Activated CD8-positive, alpha-beta memory T cell treated with anti-CD3 and anti-CD28 coated beads for 24 hours (primary cell): Measurements from ENCODE around the gene FHIT.

Source experiments
- DNase-seq: peaks from one replicate; pipeline ENCODE4 v3.0.0-alpha.2; 2020

Gene FHIT

DNA sequence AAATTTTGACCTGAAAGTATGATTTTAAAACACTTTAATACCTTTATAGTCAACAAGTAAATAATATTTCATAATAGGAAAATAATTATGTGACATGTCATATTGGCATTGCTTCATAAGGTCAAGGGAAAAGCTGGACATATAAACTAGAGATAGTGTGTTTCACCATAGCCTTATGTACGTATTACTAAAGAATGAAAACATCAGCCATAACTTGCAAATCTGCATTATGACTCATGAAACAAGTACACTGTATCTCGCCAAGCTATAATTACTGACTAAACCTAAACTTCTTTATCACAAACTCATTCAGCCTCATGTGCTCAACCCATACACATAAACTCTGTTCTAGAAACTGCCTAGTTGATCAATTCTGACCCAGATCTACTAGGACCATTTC lies 950.1 kb downstream of the FHIT start:
- DNase-seq: no peak

DNA sequence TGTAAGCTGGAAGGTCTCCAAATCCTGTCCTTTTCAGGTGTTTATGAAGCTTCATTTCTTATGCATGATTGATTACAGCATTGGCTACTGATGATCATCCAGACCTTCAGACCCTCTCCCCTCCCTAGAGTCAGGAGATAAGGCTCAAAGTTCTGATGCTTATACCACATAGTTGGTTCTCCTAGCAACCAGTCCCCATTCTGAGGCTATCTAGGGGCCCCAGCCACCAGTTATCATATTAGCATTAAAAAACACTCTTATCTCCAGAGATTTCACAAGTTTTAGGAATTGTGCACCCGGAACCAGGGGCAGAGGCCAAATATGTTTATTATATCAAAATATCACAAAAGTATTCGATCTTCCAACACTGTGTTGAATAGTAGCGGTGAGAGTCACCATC lies 953.1 kb downstream of the FHIT start:
- DNase-seq: no peak

DNA sequence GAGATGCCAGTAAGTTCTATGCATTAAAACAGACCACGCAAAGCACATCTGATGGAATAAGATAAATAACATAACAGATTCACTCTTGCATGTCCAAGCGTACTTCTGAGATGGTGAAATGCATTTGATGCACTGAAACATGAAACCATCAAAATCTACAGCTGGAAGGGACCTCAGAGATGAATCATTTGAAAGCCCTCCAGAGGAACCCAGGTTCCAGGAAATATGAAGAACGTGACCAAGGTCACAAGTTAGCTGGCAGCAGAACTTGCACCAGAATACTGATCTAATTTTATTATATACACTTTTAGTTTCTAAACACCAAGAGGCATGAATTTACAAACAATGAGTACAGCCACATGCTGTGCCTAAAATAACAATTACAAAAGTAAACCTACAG lies 957.1 kb downstream of the FHIT start:
- no peak for DNase-seq

DNA sequence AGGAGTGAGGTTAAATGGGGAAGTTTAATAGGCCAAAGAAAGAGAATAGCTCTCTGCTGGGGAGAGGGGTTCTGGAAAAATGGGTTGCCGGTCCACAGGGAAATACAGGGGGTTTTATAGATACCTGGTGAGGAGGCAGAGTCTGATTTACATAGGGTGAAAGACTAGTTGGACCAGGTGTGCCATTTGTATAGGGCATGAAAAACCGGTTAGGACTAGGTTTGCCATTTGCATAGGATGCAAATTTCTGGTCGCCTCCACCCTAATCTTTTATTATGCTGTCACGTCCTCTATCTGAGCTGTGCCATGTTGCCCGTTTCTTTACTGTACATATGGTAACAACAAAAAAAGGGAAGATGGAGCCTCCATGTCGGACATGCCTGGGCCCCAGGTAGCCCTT lies 960.1 kb downstream of the FHIT start:
- no peak for DNase-seq

DNA sequence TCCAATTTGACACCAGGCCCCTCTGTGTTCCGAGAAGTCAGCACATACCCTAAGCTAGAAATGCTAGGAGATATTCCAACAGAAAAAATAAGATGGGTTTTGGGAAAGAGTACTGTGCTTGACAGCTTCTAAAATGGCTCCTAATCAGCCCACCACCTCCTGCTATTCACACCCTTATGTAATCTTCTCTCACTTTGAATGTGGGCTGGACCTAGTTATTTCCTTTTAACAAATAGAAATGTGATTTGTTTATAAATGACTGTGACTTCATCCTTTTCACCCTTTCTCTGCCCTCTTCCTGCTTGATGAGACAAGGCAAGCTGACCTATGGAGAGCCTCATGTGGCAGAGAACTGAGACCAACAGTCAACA lies 961.1 kb downstream of the FHIT start:
- no peak for DNase-seq

DNA sequence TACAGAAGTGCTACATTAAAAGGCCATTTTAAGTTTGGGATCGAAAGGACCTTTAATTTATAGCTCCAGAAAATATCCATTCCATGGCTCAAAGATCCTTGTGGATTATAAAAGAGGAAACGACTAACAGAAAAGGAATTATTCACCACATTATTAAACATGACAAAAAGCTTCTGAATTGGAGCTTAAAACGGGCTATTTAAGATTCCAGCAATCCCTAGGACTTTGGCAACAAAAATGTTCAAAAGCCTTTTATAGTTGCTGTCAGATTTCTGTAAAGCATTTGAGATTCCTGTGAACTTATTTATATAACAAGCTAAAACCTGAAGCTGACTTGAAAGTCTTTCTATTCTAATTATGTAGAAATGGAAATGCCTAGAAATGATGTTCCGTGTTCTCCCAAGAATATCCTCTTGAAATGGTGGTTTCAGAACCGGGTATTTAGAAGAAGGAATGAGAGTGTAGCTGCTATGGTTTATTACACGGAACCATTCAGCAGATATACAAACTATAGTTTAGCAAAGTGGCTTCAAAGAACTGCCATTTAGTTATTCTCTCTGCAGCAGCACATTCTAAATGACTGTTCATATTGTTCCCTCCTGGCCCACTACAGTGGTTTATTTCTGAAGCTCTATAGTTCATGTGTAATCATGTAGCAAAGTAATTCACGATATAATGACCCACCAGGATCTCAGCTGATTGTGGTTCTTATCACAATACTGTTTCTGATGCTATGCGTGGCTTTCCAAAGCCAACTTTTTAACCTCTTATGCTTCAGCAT lies 961.7 kb downstream of the FHIT start:
- no peak for DNase-seq

DNA sequence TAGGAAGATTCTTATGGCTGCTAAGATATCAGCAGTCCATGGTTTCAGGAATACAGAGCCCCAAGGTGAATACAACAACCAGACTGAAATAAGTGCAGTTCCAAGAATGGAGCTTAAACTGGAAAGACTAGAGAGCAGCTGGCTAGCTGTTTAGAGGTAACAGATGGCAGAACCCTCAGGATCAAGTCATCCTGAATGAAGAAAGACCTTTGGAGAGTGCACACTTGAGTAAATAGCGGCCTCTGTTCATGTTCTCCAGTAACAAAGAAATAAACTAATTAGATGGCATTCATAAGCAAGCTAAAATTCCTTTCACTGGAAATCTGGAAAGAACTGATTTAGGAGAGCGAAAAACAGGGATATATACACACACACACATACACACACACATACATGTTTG lies 968.4 kb downstream of the FHIT start:
- no peak for DNase-seq

DNA sequence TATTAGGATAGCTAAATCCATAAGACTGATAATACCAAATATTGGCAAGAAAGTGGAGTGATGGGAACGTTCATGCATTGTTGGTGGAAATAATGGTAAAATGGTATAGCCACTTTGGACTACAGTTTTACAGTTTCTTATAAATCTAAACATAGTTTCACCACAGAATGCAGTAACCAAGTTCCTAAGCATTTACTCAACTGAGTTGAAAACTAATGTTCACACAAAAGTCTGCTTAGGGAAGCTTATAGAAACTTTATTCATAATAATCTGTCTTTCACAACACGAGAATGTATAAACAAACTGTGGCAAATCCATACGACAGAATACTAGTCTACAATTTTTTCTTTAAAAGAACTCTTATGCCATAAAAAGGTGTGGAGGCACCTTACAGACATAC lies 969.3 kb downstream of the FHIT start:
- no peak for DNase-seq

DNA sequence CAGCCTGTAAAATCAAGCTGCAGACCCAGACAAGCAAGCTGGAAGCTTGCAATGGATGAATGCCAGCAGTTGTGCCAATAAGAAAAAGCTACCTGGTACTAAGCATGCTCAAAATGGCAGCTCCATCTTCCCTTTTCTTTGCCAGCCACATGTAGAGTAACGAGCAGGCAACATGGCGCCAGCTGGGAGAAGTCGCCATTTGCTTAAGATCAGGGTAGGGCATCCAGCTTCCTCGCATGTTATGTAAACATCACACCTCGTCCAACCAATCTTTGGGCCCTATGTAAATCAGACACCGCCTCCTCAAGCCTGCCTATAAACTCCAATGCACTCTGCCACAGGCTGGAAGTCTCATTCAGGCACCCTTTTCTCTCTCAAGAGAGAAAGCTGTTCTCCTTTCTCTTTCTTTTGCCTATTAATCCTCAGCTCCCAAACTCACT lies 973.9 kb downstream of the FHIT start:
- DNase-seq: no peak

DNA sequence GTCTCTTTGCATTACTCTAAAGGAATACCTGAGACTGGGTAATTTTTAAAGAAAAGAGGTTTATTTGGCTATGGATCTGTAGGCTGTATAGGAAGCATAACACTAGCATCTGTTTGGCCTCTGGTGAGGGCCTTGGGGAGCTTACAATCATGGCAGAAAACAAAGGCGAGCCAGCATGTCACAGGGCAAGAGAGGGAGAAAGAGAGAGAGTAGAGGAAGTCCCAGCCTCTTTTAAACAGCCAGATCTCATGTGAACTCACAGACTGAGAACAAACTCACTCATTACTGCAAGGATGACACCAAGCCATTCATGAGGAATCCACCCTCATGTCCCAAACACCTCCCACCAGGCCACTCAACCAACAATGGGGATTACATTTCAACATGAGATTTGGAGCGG lies 974.6 kb downstream of the FHIT start:
- DNase-seq: no peak

DNA sequence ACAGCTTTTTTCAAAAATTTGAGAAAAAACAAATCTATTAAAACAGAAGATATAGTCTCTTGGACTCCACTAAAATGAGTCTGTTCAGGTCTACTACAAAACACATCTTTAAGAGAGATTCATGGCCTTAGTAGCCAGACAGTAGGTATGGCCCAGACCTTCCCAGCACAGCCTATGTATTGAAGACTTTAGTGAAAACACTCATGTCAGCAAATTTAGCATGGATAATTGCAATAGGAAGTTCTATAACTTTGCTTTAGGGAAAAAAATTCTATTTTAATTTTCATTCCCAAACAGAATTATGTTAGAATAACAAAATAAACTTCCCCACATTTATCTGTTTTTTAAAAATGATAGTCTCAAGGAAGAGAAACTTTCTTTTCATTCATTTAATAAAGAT lies 976.6 kb downstream of the FHIT start:
- DNase-seq: no peak

DNA sequence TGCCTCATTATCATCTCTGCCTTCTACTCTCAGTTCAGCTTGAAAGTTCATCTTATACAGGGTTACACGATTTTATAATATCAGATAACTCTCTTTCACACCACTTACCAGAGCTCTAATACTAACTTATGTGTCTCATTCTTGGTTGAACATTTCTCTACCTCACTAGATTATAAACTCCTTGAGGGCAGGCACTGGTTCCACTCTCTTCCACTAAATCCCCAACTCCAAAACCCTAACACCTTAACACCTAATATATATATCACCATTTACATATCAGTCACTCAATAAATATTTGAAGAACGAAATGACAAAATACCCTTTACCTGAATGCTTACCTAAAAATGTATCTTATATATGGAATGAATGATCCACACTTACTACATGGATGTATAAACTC lies 977.2 kb downstream of the FHIT start:
- DNase-seq: no peak

DNA sequence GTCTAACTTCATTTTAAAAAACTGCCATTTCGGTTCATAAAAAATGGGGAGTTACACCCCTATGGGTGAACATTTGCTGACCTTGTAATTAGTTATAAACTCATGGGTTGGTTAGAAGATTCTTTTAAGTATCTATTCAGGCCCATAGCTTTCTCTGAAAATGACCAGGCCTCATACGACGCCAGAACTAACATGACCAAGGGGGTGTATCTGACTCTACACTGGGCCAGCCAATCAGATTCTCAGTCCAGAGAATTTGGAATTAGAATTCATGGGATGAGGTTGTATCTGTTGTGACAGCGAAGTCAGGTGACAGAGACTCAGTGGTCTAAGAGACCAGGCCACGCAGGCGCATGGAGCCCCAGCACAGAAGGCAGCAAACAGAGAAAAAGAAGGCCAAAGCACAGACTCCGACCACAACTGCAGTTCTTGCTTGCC lies 981.4 kb downstream of the FHIT start:
- no peak for DNase-seq

DNA sequence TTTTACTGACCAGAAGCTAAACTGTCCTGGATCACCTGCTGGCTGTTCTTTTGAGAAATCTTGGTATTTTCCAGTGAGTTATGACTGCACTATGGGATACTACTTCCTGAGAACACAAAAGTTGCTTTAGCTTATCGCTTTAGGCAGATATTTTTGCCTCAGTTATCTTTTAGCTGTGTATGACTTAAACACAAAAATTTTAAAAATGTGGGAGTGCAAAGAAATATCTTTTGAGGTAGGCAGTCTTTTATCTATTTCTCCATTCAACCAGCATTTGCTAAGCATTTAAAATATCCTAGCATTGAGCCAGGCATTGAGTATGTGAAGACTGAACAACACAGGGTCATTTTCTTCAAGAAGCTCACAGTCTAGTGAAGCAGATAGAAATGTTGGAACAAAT lies 981.9 kb downstream of the FHIT start:
- DNase-seq: no peak

DNA sequence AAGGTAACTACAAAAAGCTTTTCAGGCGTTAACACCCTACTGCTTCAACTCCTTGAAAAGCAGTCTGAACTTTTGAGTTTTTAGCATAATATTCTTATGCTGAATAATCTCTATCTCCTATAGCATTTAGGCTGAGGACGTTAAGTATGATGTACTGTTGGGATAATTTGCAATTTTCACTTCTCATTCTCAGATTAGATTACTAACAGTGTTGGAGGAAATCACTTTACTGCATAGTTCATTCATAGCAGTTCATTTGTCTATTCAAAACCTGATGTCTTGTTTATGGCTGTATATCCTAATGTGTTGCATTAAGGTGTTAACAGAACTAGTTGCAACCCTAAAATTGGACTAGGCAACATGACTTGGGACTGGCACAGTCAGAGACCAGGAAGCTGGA lies 983.1 kb downstream of the FHIT start:
- no peak for DNase-seq

DNA sequence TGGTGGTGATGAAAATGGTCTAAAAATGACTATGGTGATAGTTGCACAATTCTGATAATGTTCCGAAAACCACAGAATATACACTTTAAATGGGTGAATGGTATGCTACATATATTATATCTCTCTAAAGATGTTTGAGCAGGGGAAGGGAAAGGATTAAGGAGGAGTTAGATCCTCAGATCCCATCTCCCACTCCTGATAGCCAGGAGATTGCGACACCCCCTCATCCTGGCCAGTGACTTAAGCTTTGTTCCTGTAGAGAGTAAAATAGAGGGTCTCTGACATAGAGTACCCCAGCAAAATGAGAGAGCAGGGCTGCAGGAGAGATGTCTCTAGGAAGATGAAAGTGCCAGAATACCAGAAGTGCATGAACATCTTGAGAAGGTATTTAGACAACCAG lies 984.8 kb downstream of the FHIT start:
- no peak for DNase-seq

DNA sequence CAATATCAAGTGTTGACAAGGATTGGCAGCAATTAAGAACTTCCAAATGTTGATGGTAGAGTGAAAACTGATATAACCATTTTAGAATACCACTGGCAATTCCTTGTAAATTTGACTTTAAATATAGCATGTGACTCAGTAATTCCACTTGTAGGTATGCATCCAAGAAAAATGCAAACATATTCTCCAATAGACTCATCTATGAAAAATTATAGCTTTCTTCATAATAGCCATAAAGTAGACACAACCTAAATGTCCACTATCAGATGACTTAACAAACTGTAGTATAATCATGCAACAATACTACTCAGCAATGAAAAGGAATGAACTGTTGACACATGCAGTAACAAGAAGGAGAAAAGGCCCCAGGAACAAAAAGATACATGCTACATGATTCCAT lies 988.1 kb downstream of the FHIT start:
- DNase-seq: no peak

DNA sequence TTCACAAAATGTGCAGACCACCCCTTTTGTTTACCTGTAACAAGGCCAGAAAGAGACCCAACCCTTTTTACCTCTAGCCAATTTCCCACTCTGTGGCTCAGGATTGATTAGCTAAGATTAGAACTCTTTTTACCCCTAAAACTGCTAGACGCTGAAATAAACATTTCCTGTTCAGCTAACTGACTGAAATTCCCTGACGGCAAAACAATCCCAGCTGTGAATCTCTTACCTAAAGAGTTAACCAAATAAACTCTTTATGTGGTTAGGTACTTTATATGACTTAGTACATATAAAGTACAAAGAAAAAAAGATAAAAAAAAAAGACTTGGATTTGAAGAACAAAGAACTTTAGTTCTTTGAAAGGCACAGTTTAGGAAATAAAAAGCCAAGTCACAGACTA lies 988.7 kb downstream of the FHIT start:
- DNase-seq: no peak

DNA sequence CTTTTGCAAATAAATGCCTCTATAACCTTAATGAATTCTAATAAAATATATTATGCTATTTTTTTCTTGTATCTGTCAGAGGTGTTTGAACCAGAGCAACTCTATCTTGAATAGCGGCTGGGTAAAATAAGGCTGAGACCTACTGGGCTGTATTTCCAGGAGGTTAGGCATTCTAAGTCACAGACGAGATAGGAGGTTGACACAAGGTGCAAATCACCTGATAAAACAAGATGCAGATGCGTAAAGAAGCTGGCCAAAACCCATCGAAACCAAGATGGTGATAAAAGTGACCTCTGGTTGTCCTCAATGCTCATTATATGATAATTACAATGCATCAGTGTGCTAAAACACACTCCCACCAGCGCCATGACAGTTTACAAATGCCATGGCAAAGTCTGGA lies 990.7 kb downstream of the FHIT start:
- DNase-seq: no peak

DNA sequence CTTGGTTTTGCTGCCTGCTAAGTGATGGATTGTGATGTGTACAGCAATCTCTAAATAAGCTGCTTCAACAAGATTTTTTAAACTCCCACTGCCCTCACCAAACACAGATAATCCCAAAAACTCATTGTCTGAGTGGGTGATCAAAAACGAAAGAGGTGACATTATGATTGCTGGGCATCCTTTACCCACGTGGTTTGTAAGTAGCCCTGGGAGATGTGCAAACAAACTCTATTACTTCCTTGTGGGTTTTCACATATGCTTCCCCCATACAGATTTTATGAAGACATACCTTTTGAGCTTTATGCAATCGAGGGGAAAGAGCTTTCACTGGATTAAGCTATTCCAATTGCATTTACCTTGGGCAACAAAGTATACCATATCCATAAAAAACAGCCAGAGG lies 1000.4 kb downstream of the FHIT start:
- no peak for DNase-seq

DNA sequence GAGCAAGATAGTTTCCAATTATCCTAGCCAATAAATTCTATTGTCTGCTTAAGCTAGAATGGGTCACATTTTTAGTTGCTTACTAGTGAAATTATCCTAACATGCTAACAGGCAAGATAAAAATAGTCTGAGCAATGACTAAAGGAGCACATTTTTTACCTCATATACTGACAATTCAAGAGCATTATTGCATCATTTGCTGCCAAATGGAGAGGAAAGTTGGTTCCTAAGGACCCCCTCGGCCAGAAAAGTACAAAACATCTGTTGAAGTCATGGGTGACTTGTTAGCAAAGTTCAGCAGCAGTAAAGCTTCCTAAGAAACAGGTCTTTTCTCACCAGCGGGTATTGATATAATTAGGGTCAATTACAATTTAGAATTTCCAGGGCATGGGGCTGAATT lies 1001.0 kb downstream of the FHIT start:
- no peak for DNase-seq

DNA sequence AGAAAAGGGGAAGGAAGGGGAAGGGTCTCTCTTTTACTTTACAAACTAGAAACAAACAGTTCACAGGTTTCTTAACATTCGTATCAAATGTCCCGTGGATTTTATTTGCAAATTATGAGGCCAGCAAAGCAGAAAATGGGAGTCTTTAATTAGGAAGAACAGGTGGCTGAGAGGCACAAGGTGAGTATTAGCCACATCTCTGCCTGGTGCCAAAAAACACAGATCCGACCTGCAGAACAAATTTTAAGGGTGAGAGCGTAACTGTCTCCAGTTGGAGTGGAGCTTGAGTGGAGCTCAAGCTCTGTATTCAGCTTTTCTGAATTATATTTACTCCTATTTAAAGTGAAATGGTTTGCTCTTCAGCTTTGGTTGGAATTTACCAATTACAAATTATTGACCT lies 1004.9 kb downstream of the FHIT start:
- no peak for DNase-seq

DNA sequence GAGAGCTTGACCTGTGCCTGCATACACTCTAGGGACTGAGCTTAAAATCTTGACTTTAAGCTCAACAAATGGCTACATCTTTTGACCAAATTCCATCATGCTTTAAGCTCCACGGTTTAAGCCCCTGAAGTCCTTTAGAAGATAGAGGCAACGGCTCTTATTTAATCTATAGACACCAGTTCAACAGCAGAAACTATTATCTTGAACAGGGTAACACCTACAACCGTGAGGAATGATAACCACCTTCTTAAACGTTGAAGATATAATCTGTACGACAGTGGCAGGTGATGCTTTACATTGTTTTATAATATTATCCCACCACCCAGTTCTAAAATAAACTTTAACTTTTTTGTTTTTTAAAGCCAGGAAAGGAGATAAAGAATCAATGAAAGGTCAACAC lies 1007.8 kb downstream of the FHIT start:
- DNase-seq: no peak

DNA sequence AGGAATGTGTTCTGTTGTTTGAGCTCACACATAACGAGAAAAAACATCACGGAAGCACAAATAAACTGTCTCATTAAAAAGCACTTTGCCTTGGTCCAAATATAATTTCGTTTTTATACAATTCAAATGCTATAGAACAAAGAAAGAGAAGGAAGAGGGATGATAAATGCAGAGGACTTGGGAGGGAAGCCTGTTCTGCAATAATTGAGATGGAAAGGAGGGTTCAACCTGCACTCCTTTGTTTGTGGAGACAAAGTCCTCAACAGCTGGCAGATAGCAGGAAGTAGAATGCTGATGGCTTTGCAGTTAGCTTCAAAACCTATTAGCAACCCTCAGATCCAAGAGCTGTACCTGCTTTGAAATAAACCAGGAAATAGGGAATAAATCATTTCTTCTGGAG lies 1010.8 kb downstream of the FHIT start:
- DNase-seq: no peak

DNA sequence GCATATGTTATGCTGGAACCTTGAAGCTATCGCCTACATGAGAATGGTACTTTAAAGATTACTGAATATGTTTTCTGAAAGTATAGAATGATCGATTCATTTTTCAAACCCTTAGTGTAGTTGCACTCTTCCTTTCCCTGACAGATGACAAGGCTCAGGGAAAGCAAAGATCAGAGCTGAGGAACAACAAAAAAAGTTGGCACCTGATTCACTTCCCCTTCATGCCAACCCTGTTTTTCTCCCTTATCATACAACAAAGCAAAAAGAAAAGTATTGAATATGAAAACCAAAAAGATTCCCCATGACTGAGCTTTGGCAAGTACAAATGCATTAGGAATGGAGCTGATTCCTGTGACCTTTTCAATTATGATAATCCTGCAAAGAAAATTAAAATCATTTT lies 1012.7 kb downstream of the FHIT start:
- DNase-seq: no peak

DNA sequence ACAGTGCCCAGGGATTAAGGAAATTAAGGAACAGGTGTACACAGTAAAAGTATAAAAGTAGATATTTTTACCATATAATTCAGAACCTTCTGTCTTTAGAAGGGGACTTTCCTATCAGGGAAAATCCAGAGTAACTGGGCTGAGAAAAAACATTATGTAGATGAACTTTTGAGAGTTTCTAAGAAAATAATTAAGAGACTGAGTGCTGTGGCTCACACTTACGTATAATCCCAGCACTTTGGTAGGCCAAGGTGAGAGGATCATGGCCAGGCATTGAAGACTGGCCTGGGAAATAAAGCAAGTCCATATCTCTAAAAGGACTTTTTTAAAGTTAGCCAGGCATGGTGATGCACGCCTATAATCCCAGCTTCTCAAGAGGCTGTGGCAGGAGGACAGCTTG lies 1021.8 kb downstream of the FHIT start:
- no peak for DNase-seq
